Measurements from ENCODE around the gene TMEM138.

Gene TMEM138

GRCh38 chr11:61411589-61411988 is 49.4 kb downstream of the TMEM138 start:
- no peak for DNase-seq

GRCh38 chr11:61413496-61413895 is 51.3 kb downstream of the TMEM138 start:
- DNase-seq, result no peak

- DNase-seq, result no peak
Observed at GRCh38 chr11:61414547-61414946, 52.4 kb downstream of the TMEM138 start.

- no peak for DNase-seq
Observed at GRCh38 chr11:61415381-61415780, 53.2 kb downstream of the TMEM138 start.

- no peak for DNase-seq
Observed at GRCh38 chr11:61416941-61417340, 54.8 kb downstream of the TMEM138 start.

- DNase-seq, result peak in 1 of 2 donors; percentile 41
Observed at GRCh38 chr11:61417670-61418069, 55.5 kb downstream of the TMEM138 start.

GRCh38 chr11:61418136-61418535 is 56.0 kb downstream of the TMEM138 start:
- DNase-seq, result peak in 1 of 2 donors; percentile 21
